ENCODE data around the gene TMEM87A.

The TMEM87A gene

DNA sequence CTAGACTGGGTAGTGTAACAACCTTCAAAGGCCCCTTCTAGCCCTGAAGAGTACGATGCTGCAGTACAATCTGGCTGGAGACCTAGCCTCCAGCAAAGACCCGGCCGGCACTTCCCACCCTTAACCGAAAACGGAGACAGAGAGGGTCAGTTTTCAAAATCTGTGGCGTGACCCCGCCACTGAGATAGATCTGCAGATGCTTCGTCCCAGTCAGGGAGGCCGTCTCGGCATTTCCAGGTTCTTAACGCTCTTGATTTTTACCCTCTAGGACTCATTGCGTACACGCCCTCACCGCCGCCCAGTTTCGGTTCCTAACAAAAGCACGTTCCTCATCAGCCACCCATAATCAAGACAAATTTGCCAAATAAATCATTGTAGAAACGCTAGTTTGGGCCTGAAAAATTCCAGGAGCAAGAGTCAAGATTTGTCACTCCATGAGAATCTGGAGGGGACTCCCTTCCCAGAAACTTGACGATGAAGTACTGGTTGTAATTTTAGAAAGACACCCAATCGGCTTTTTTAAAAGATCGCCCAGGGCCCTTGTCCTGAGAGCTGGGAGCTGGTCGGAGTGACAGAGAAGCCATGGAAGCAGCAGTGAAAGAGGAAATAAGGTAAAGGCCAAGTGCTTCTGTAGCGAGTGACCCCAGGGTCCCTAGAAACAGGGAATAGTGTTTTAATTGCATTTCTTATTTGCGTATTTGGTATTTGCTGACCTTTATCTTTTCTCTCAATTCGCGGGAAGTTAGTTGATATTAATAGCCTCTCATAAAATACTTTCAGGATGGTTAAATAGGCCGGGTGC is 868 bp upstream of the TMEM87A start:
- Histone ChIP-seq H3K27ac (ENCODE audit: low read length) (no peak overlapping the region), H3K27me3 (ENCODE audit: control insufficient read depth, insufficient read depth, low read length) (no peaks in the 10 kb centered on the region), H3K4me1 (ENCODE audit: control insufficient read depth, insufficient read depth, low read length) (no peaks in the 10 kb centered on the region)

DNA sequence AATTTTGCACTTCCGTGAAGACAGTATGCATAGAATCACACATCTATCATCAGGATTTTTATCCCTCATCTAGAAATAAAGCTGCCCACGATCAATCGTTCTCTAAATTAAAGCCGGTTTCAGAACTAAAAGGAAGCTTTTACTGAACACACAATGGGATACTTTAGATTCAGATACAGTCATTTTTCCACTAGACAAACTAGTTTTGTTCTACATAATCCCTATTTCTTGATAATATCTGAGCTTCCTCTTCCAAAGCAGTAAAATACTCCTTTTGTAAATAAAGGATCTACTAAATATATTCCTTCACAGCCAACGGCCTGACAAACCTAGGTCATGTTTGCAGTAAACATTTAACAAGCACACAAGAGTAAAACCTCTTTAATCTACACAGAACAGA is 2.2 kb downstream of the TMEM87A start:
- H3K4me3 ChIP-seq (ENCODE audit: low read length): no peak overlapping the region

More for the DNA sequence above, 868 bp upstream of the TMEM87A start:
- Histone ChIP-seq H3K4me3 (ENCODE audit: low read length) (peak overlapping the region; percentile 94), H3K9me3 (ENCODE audit: control insufficient read depth, insufficient read depth, low read length) (no peaks in the 10 kb centered on the region), H3K36me3 (ENCODE audit: control insufficient read depth, insufficient read depth, low read length) (no peaks in the 10 kb centered on the region)
- no peak for DNase-seq (ENCODE audit: low read depth, low spot score)
- WGBS (ENCODE audit: insufficient coverage, insufficient read length): no CpG with 5 or more reads among the region's 27 CpGs

DNA sequence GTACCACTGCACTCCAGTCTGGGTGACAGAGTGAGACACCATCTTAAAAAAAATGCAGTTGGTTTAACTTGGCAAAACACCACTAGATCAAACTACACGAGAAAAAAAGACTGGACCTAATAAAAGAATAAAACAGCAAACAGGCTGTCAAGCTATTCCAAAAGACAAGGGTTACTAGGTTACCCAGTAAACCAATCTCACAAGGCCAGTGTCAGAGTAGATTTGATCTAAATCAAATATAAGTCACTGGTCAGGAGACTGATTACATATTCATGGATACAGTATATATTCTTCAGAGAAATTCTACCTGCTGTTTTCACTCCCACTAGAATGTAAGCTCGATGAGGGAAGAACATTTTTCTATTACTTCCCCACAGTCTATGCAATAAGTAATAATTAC is 2.7 kb downstream of the TMEM87A start:
- WGBS (ENCODE audit: insufficient coverage, insufficient read length): no CpG with 5 or more reads among the region's 2 CpGs
- DNase-seq (ENCODE audit: low read depth, low spot score): no peak
- Histone ChIP-seq H3K9me3 (ENCODE audit: control insufficient read depth, insufficient read depth, low read length) (no peaks in the 10 kb centered on the region), H3K4me1 (ENCODE audit: control insufficient read depth, insufficient read depth, low read length) (no peaks in the 10 kb centered on the region), H3K27me3 (ENCODE audit: control insufficient read depth, insufficient read depth, low read length) (no peaks in the 10 kb centered on the region), H3K27ac (ENCODE audit: low read length) (no peak overlapping the region), H3K4me3 (ENCODE audit: low read length) (no peak overlapping the region), H3K36me3 (ENCODE audit: control insufficient read depth, insufficient read depth, low read length) (no peaks in the 10 kb centered on the region; the same call in 1 of the 2 replicates)

More for the DNA sequence above, 2.2 kb downstream of the TMEM87A start:
- WGBS (ENCODE audit: insufficient coverage, insufficient read length): no CpG with 5 or more reads among the region's 5 CpGs
- H3K4me1 ChIP-seq (ENCODE audit: control insufficient read depth, insufficient read depth, low read length): no peaks in the 10 kb centered on the region
- H3K9me3 ChIP-seq (ENCODE audit: control insufficient read depth, insufficient read depth, low read length): no peaks in the 10 kb centered on the region
- no peaks in the 10 kb centered on the region for H3K36me3 ChIP-seq (ENCODE audit: control insufficient read depth, insufficient read depth, low read length)
- no peak overlapping the region for H3K27ac ChIP-seq (ENCODE audit: low read length)
- DNase-seq (ENCODE audit: low read depth, low spot score): no peak
- no peaks in the 10 kb centered on the region for H3K27me3 ChIP-seq (ENCODE audit: control insufficient read depth, insufficient read depth, low read length)

DNA sequence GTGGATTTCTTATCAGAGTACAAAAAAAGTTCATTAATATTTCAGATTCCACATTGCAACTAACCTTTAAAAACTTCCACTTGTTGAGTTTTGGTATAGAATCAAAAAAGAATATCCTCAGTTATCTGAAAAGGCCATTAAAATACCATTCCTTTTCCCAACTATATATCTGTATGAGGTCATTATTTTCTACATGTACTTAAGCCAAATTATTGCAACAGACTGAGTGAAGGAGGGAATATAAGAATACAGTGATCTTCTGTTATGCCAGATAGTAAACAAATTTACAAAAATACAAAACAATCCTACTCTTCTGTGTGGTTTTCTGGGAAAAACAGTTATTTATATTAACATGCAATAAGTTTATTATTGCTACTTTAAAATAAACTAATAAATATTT is 5.9 kb downstream of the TMEM87A start:
- Histone ChIP-seq H3K36me3 (ENCODE audit: control insufficient read depth, insufficient read depth, low read length) (peaks cover 2% of the 10 kb centered on the region; the same call in 1 of the 2 replicates), H3K4me3 (ENCODE audit: low read length) (no peak overlapping the region), H3K4me1 (ENCODE audit: control insufficient read depth, insufficient read depth, low read length) (no peaks in the 10 kb centered on the region), H3K9me3 (ENCODE audit: control insufficient read depth, insufficient read depth, low read length) (no peaks in the 10 kb centered on the region), H3K27ac (ENCODE audit: low read length) (no peak overlapping the region), H3K27me3 (ENCODE audit: control insufficient read depth, insufficient read depth, low read length) (no peaks in the 10 kb centered on the region)
- DNase-seq (ENCODE audit: low read depth, low spot score): no peak

DNA sequence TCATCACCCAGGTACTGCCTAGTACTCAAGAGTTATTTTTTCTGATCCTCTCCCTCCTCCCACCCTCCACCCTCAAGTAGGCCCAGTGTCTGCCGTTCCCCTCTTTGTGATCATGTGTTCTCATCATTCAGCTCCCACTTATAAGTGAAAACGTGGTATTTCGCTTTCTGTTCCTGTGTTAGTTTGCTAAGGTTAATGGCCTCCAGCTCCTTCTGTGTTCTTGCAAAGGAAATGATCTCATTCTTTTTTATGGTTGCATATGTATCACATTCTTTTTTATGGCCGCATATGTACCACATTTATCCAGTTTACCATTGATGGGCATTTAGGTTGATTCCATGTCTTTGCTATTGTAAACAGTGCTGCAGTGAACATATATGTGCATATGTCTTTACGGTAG is 8.4 kb downstream of the TMEM87A start:
- Histone ChIP-seq H3K9me3 (ENCODE audit: control insufficient read depth, insufficient read depth, low read length) (no peaks in the 10 kb centered on the region), H3K4me3 (ENCODE audit: low read length) (no peak overlapping the region), H3K27ac (ENCODE audit: low read length) (no peak overlapping the region), H3K4me1 (ENCODE audit: control insufficient read depth, insufficient read depth, low read length) (no peaks in the 10 kb centered on the region), H3K36me3 (ENCODE audit: control insufficient read depth, insufficient read depth, low read length) (peaks cover 2% of the 10 kb centered on the region; the same call in 1 of the 2 replicates), H3K27me3 (ENCODE audit: control insufficient read depth, insufficient read depth, low read length) (no peaks in the 10 kb centered on the region)
- no peak for DNase-seq (ENCODE audit: low read depth, low spot score)
- no CpG with 5 or more reads among the region's 5 CpGs for WGBS (ENCODE audit: insufficient coverage, insufficient read length)

DNA sequence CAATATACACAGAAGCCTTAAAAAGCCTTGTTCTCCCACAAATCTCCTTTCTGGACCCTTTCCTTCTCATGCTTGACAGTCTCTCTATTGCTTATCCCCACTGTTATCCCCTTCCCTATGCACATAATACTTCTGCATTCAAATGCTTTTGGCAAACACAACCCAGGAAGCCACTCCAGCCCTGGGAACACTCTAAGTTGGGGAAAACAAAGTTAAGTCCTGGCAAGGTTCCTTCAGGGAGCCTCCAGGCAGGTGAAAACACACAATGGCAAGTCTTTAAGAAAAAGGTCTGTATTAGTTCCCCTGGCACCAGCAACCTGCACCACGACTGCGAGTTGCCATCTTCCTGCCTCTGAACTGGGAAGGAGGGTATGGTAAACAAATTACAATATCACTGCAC is 19.9 kb downstream of the TMEM87A start:
- H3K36me3 ChIP-seq (ENCODE audit: control insufficient read depth, insufficient read depth, low read length): peaks cover 3% of the 10 kb centered on the region; the same call in 1 of the 2 replicates
- no CpG with 5 or more reads among the region's 2 CpGs for WGBS (ENCODE audit: insufficient coverage, insufficient read length)
- H3K9me3 ChIP-seq (ENCODE audit: control insufficient read depth, insufficient read depth, low read length): peaks cover 3% of the 10 kb centered on the region
- H3K27me3 ChIP-seq (ENCODE audit: control insufficient read depth, insufficient read depth, low read length): no peaks in the 10 kb centered on the region
- H3K4me1 ChIP-seq (ENCODE audit: control insufficient read depth, insufficient read depth, low read length): no peaks in the 10 kb centered on the region
- no peak for DNase-seq (ENCODE audit: low read depth, low spot score)
- H3K27ac ChIP-seq (ENCODE audit: low read length): no peak overlapping the region
- H3K4me3 ChIP-seq (ENCODE audit: low read length): no peak overlapping the region

DNA sequence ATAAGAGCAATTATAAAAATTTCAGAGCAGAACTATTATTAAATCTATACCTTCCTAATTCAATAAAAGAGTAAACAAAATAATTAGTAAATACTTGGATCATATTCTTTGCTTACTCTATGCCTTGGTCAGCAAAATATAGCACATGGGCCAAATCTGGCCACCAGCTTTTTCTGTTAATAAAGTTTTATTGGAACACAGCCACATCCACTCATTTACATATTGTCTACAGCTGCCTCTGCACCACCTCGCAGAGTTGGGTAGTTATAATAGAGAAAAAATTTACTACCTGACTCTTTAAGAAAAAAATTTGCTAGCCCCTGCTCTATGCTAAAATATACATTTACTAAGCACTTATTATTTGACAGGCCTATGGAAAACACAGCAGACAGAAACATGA is 32.4 kb downstream of the TMEM87A start:
- Histone ChIP-seq H3K27me3 (ENCODE audit: control insufficient read depth, insufficient read depth, low read length) (no peaks in the 10 kb centered on the region), H3K4me3 (ENCODE audit: low read length) (no peak overlapping the region), H3K9me3 (ENCODE audit: control insufficient read depth, insufficient read depth, low read length) (no peaks in the 10 kb centered on the region), H3K27ac (ENCODE audit: low read length) (no peak overlapping the region), H3K36me3 (ENCODE audit: control insufficient read depth, insufficient read depth, low read length) (no peaks in the 10 kb centered on the region; the same call in 1 of the 2 replicates), H3K4me1 (ENCODE audit: control insufficient read depth, insufficient read depth, low read length) (no peaks in the 10 kb centered on the region)
- DNase-seq (ENCODE audit: low read depth, low spot score): no peak
- no CpG with 5 or more reads among the region's 1 CpG for WGBS (ENCODE audit: insufficient coverage, insufficient read length)

DNA sequence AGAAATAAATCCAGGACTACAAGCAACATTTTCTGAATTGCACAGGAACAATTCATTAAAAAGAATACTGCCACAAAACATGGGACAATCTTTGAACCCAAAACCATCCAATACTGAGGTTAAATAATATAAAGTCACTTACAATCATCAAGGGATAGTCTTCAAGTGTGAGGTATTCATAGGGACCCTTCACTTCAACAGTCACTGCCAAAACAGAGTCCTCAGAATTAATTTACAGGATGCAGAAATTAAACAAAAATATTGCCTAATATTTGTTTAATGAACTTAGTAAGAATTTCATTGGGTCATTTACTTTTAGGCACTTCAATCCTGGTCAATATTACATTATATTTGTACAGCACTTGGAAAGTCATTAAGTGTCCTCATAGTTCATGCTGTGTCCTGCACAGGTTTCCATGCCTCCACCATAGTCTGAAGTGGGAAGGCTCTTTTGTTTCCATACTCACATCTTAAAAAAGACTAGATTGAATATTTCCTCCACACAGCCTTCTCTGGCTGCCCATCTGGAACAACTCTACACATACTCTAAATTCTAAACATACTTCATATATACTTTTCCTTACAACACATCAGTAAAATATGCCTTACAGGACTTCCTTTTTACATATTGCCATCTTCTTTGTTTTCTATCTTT is 33.6 kb downstream of the TMEM87A start:
- no peaks in the 10 kb centered on the region for H3K4me1 ChIP-seq (ENCODE audit: control insufficient read depth, insufficient read depth, low read length)
- no peaks in the 10 kb centered on the region for H3K27me3 ChIP-seq (ENCODE audit: control insufficient read depth, insufficient read depth, low read length)
- no peaks in the 10 kb centered on the region for H3K9me3 ChIP-seq (ENCODE audit: control insufficient read depth, insufficient read depth, low read length)
- H3K36me3 ChIP-seq (ENCODE audit: control insufficient read depth, insufficient read depth, low read length): no peaks in the 10 kb centered on the region; the same call in 1 of the 2 replicates
- no peak overlapping the region for H3K27ac ChIP-seq (ENCODE audit: low read length)
- no peak for DNase-seq (ENCODE audit: low read depth, low spot score)
- no peak overlapping the region for H3K4me3 ChIP-seq (ENCODE audit: low read length)

DNA sequence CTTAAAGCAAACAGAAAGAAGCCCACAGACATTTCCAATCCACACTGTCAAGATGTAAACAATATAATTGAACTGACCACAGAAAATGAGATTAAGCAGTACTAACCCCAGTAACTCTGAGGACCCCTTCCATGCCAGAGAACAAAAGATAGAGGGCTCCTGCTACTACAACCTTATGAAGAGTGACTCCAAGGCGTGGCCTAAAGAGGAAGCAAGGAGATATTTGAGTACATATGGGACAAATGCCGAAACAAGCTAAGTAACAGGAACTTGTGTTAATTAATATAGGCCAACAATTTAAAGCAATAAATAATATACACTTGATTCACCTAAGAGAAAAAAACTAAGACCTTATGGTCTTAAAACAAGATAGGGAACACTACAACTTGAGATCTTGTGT is 40.1 kb downstream of the TMEM87A start:
- no peaks in the 10 kb centered on the region for H3K9me3 ChIP-seq (ENCODE audit: control insufficient read depth, insufficient read depth, low read length)
- no peaks in the 10 kb centered on the region; the same call in 1 of the 2 replicates for H3K36me3 ChIP-seq (ENCODE audit: control insufficient read depth, insufficient read depth, low read length)
- H3K4me3 ChIP-seq (ENCODE audit: low read length): no peak overlapping the region
- WGBS (ENCODE audit: insufficient coverage, insufficient read length): no CpG with 5 or more reads among the region's 2 CpGs
- no peaks in the 10 kb centered on the region for H3K4me1 ChIP-seq (ENCODE audit: control insufficient read depth, insufficient read depth, low read length)
- no peaks in the 10 kb centered on the region for H3K27me3 ChIP-seq (ENCODE audit: control insufficient read depth, insufficient read depth, low read length)
- H3K27ac ChIP-seq (ENCODE audit: low read length): no peak overlapping the region
- DNase-seq (ENCODE audit: low read depth, low spot score): no peak

DNA sequence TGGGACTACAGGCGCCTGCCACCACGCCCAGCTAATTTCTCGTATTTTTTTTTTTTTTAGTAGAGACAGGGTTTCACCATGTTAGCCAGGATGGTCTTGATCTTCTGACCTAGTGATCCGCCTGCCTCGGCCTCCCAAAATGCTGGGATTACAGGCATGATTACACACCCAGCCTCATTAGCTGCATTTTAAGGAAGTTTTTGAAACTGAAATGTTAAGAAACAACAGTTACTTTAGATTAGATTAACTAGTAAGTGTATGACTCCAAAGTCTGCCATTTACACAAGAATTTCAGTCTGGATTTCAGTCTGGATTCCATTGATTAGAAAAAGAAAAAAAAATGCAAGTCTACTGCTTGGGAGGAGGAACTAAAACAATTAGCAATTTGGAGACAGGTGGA is 40.6 kb downstream of the TMEM87A start:
- Histone ChIP-seq H3K9me3 (ENCODE audit: control insufficient read depth, insufficient read depth, low read length) (no peaks in the 10 kb centered on the region), H3K4me3 (ENCODE audit: low read length) (no peak overlapping the region), H3K4me1 (ENCODE audit: control insufficient read depth, insufficient read depth, low read length) (no peaks in the 10 kb centered on the region), H3K27me3 (ENCODE audit: control insufficient read depth, insufficient read depth, low read length) (no peaks in the 10 kb centered on the region), H3K27ac (ENCODE audit: low read length) (no peak overlapping the region), H3K36me3 (ENCODE audit: control insufficient read depth, insufficient read depth, low read length) (no peaks in the 10 kb centered on the region; the same call in 1 of the 2 replicates)
- DNase-seq (ENCODE audit: low read depth, low spot score): no peak
- no CpG with 5 or more reads among the region's 5 CpGs for WGBS (ENCODE audit: insufficient coverage, insufficient read length)
